ENCODE data around the gene LIAS.
"Not testable (repeated sequence)": the region's sequence is repeated elsewhere in the genome, so short reads cannot be mapped to it uniquely, and the experiment has no call there.

Gene LIAS

GRCh38 chr4:39452860-39453587, 5.8 kb upstream of the LIAS start:
- no peak for DNase-seq (ENCODE audit: low read depth in 2 of 3, low spot score in 1 of 3)

GRCh38 chr4:39453738-39454137, 5.1 kb upstream of the LIAS start:
- DNase-seq (ENCODE audit: low read depth in 2 of 3, low spot score in 1 of 3): no peak

GRCh38 chr4:39455486-39455885, 3.4 kb upstream of the LIAS start:
- no peak for DNase-seq (ENCODE audit: low read depth in 2 of 3, low spot score in 1 of 3)

- DNase-seq (ENCODE audit: low read depth in 2 of 3, low spot score in 1 of 3): no peak
Observed at GRCh38 chr4:39456946-39457763, 1.7 kb upstream of the LIAS start.

GRCh38 chr4:39458161-39458504, 723 bp upstream of the LIAS start:
- DNase-seq (ENCODE audit: low read depth in 2 of 3, low spot score in 1 of 3): not testable (repeated sequence)

GRCh38 chr4:39464886-39465501, 6.1 kb downstream of the LIAS start:
- DNase-seq (ENCODE audit: low read depth in 2 of 3, low spot score in 1 of 3): no peak

- DNase-seq (ENCODE audit: low read depth in 2 of 3, low spot score in 1 of 3): no peak
Observed at GRCh38 chr4:39466747-39467146, 7.9 kb downstream of the LIAS start.

- DNase-seq (ENCODE audit: low read depth in 2 of 3, low spot score in 1 of 3): no peak
Observed at GRCh38 chr4:39467464-39467863, 8.6 kb downstream of the LIAS start.

- DNase-seq (ENCODE audit: low read depth in 2 of 3, low spot score in 1 of 3): no peak
Observed at GRCh38 chr4:39469429-39470077, 10.7 kb downstream of the LIAS start.

- DNase-seq (ENCODE audit: low read depth in 2 of 3, low spot score in 1 of 3): no peak
Observed at GRCh38 chr4:39470402-39470801, 11.5 kb downstream of the LIAS start.

- no peak for DNase-seq (ENCODE audit: low read depth in 2 of 3, low spot score in 1 of 3)
Observed at GRCh38 chr4:39472396-39472795, 13.5 kb downstream of the LIAS start.

GRCh38 chr4:39476187-39476895, 17.5 kb downstream of the LIAS start:
- DNase-seq (ENCODE audit: low read depth in 2 of 3, low spot score in 1 of 3): no peak

GRCh38 chr4:39480251-39480650, 21.4 kb downstream of the LIAS start:
- no peak for DNase-seq (ENCODE audit: low read depth in 2 of 3, low spot score in 1 of 3)

GRCh38 chr4:39480902-39481695, 22.2 kb downstream of the LIAS start:
- no peak for DNase-seq (ENCODE audit: low read depth in 2 of 3, low spot score in 1 of 3)

GRCh38 chr4:39484582-39485272, 25.9 kb downstream of the LIAS start:
- DNase-seq (ENCODE audit: low read depth in 2 of 3, low spot score in 1 of 3): no peak

GRCh38 chr4:39486221-39486804, 27.5 kb downstream of the LIAS start:
- DNase-seq (ENCODE audit: low read depth in 2 of 3, low spot score in 1 of 3): no peak

- no peak for DNase-seq (ENCODE audit: low read depth in 2 of 3, low spot score in 1 of 3)
Observed at GRCh38 chr4:39490322-39490721, 31.5 kb downstream of the LIAS start.

GRCh38 chr4:39494354-39494753, 35.5 kb downstream of the LIAS start:
- DNase-seq (ENCODE audit: low read depth in 2 of 3, low spot score in 1 of 3): no peak
